HTERT RPE-1 (cell line): ENCODE data around the gene ANKRD39.
"Not testable (repeated sequence)": the region's sequence is repeated elsewhere in the genome, so short reads cannot be mapped to it uniquely, and the experiment has no call there.

Experiments
- in situ Hi-C: fragments of 300-500 bp; cut with MboI; formaldehyde crosslinking; loops from 4 replicates; pipeline ENCODE4 v1.14.3; 2020; ENCODE audit warnings: low sequenced_read_pairs

The ANKRD39 gene

DNA sequence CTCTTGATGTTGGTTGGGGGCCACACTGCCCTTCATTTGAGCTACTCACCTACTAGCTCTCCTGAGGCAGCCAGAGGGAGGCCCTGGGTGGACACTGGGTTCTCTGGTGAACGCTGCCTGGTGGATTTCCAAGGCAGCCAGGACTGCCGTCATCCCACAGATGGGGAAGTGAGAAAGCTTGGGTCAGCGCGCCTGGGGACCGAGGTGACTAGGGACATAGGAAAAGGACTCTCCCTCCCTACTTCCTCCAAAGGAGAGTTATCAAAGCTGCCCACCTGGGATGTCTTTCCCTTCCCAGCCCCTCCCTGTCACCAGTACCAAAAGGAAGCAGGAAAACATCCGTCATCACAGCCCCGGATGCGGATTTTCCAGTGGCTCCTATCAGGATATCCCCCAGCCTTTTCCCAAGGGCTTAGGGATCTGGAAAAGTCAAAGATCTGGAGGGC, 15.9 kb upstream of the ANKRD39 start:
- in situ Hi-C loops = no loop called here

GRCh38 chr2:96872591-96873349, 15.0 kb upstream of the ANKRD39 start:
- in situ Hi-C loops = no loop called here

GRCh38 chr2:96870626-96871255, 12.9 kb upstream of the ANKRD39 start:
- in situ Hi-C loops = no loop called here

GRCh38 chr2:96869822-96870625, 12.2 kb upstream of the ANKRD39 start, which contains the start of gene SEMA4C:
TSS of gene SEMA4C (minus strand) at chr2:96870080. CDS start at chr2:96867886, 2,194 bp downstream.
- in situ Hi-C loops = no loop called here

- in situ Hi-C loops = no loop called here
These were observed 11.5 kb upstream of the ANKRD39 start for GRCh38 chr2:96869281-96869821.

DNA sequence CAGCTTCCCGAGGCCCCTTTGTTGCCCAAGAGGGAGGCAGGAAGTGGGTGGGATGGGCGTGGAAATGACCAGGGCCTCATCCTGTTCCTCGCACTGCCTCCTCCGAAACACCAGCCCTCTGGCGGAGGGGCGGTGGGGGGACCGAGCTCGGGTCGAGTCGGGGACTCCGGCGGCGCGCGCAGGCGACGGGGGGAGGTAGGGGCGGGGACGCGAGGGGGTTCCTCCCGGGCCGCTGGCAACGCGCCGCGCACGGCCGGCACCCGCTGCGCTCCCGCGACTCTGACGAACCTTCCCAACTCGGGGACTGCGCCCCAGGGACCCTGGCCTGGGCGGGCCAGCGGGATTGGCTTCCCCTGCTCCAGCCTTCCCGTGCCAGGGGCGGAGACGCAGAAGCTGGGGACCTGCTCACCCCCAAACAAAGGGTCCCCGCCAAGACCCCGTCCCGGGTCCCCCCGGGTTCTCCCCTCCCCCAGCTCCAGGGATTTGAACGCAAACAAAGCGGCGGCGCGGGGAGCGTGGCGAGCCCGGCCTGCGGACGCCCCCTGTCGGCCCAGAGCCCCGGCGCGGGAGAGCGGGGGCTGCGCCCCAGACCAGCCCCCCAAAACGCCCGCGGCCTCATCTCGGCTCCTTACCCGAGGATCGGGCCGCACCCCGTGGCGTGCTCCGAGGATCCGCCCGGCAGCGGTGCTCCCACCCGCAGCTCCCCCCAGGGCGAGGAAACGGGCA, 10.9 kb upstream of the ANKRD39 start:
- in situ Hi-C loops = no loop called here

DNA sequence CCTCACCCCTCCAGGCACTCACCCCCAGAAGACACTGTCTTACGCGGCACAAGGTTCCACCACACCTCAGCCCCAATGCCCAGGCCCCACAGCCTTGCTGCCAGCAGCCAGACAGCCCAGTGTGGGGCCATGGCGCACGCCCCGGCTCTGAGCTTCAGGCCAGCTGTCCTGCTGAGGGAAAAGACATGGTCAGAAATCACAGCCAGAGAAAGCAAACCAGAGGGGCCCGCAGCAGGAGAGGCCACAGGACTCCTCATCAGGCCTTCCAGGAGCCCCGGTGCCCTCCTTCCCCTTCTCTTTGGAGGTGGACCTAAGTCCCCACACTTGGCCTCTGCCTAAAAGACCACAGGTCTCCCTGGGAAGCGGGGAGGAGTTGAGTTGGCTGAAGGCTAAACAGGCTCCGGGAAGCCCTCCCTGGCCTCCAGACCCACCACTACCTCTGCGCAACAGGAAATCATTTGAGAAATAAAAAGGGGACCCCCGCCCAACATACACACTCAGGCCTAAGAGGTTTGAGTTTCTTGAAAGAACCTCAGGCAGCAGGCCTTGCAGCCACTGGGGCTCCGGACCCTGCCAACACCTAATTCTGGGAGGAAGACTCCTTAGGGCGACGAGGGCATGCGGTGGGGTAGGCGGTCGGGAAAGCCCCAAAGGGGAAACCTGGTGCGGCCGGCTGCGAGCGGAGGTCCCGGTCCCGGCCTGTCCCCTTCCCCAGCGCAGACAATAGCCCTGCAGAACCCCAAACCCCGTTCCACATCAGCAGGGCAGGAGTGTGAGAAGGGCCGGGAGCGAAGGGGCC, 10.1 kb upstream of the ANKRD39 start:
- in situ Hi-C loops = no loop called here

DNA sequence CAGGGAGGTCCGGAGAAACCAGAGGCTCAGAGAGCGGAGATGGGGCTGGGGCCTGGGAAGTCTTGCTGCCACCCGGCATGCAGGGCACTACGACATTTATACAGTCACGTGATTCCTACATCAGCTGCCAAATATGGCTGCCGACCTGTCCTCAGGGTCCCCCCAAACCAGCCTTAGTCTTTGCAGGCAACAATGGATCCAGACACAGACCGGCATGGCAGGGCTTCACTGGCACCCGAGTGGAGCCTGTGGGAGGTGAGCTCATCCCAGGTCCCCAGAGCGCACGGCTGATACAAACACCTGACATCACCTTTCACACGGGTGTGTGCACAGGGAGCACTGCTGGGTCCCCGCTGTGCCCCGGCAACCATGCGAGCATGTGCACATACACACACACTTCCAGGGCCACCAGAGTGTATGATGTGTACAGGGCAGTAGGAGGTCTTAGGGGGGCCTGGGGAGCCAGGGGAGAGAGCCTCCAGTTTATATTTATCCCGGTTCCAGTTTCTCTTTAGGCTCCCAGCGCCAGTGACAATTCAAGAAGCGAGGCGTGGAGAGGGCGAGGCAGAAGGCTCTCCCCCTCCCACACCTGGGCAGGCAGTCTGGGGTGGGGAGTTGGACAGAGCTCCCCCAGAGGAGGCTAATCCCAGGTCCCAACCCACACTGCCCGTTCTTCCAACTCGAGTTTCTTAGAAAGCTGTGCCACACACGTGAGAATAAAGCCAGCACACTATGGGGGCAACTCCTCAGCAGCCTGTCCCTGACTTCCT, 9.4 kb upstream of the ANKRD39 start:
- in situ Hi-C loops = no loop called here

DNA sequence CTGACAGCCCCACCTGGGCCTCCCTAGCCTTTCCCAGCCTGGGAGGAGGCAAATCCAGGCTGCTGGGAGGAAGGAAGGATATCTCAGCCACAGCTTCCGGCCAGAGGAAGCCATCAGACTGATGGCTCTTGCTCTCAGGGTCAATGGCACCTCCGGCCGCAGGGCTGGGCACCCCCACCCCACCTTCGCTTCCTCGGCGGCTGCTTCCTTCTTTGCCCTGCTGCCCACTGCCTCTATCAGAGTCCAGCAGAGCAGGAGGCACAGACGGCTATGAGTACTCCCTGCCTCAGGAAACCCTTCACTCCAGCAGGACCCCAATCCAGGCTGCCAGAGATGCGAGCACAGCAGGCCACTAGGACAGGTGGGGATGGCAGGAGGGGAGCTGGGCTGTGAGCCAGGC, 8.8 kb upstream of the ANKRD39 start:
- in situ Hi-C loops = no loop called here

DNA sequence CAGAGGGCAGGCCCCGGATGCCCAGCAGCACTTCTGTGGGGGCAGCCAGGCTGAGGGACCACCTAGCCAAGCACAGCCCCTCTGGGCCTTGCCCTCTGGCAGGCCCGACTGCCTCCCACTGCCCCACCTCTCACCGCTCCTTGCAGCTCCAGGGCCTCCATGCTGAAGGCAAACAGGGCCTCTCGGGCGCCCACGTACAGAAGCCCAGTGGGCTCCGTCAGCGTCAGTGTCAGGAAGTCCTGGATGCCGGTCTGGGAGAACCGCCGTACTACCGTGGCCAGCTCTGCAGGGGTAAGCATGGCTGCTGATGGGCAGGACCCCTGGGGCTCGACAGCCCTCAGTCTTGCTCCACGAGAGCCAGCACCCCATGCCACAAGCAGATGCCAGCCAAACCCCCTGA, 8.3 kb upstream of the ANKRD39 start:
- in situ Hi-C loops = no loop called here

DNA sequence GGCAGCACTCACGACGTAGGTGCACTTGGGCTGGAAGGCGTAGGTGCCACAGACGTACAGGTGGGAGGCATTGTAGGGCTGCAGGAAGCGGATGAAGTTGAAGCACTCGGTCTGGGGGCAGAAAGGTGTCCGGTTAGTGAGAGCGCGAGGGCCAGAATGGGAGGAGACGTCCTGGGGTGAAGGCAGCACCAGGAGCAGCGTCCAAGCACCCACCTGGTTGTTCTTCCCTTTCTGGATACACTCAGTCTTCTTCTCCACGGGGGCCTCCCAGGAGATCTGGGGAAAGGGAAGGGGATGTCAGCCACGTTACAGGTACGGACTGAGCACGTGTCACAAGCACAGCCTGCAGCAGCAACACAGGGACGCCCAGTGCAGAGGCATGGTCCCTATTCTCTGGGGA, 7.8 kb upstream of the ANKRD39 start:
- in situ Hi-C loops = no loop called here

DNA sequence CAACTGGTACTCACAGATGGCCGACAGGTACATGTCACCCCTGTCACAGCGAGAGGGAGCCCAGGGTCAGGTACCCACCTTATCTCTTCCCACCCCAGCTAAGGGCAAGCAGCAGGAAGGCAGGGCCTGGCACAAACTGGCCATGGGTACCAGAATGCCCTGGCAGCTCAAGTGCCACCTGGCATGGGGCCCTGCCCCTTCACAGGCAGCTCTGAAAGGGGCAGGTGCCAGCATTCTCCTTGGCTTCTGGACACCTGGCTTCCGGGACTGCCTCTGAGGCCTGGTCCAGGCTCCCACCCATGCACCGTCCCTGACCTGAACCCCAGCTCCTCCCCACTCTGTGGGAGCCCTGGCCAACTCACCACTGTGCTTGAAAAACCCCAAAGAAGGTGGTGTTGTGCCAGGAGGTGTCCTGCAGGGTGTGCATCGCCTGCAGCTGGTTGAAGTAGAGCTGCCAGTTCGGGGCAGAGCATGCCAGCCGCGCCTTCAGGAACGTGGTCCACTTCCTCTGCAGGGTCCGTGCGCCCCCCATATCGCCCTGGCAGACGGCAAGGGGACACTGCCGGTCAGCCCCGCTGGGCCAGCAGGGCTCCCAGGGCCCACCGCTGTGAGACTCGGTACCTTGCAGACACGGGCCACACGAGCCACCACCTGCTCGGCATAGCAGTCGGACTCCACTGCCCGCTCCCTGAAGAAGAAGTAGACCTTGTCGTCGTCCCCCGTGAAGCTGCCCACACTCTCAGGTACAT, 6.7 kb upstream of the ANKRD39 start:
- in situ Hi-C loops = no loop called here

- in situ Hi-C loops = no loop called here
These were observed 5.9 kb upstream of the ANKRD39 start for GRCh38 chr2:96863575-96864342.

DNA sequence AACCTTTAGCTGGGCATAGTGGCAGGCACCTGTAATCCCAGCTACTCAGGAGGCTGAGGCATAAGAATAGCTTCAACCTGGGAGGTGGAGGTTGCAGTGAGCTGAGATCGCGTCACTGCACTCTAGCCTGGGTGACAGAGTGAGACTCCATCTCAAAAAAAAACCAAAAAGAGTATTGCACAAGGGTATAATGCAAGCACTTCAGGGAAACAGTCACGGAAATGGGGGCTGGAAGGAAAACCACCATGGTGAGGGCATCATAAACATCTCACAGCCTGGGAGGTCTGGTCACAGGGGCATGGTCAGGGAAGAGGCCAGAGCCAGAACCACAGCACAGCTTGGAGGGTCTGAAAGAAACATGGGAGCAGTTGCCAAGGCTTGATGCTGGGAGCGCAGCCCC, 5.2 kb upstream of the ANKRD39 start:
- in situ Hi-C loops = not testable (repeated sequence)

- in situ Hi-C loops = no loop called here
These were observed 3.3 kb upstream of the ANKRD39 start for GRCh38 chr2:96861074-96861473.

- in situ Hi-C loops = no loop called here
These were observed 2.5 kb upstream of the ANKRD39 start for GRCh38 chr2:96860065-96861029.

DNA sequence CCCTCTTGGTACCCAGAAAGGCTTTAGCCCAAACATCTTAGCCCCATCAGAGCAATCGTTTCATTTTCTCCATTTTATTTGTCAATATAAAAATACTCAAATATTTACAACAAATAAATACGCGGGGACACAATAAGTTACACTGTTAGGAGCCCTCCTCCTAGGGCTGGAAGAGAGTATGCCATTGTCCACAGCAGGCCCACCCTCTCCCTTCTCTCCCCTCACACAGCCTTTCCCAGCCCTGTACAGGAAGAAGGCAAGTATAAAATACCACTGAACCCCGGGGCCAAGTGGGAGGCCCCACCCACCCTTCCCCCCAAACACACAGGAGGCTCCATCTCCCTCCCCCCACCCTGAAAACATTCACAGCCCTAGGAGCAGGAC, 1.9 kb upstream of the ANKRD39 start:
- in situ Hi-C loops = no loop called here
